Smooth muscle cell (in vitro differentiated cells): ENCODE data around the gene DSG3. TPM values are rescaled to one million over a fixed set of nuclear protein-coding genes. Genes with fewer than 3 reads are reported as not detected.

Source experiments
- DNase-seq: peaks from one replicate; lab custom pipeline; 2025; ENCODE audit not compliant: unreplicated experiment; lab: John Stamatoyannopoulos, UW
- H2AFZ ChIP-seq: fragments of 200-600 bp; sonication (generic); 2 replicates; pipeline ENCODE4 v1.6.0; 2016; ENCODE audit warnings: antibody characterized with exemption, low read depth, mild to moderate bottlenecking
- H3F3A ChIP-seq: fragments of 200-600 bp; sonication (generic); 2 replicates; pipeline ENCODE4 v1.6.0; 2017; ENCODE audit warnings: antibody characterized with exemption, low read depth
- H3K27ac ChIP-seq: fragments of 200-600 bp; sonication (generic); 2 replicates; pipeline ENCODE4 v1.5.1; 2016; ENCODE audit warnings: low read depth, mild to moderate bottlenecking
- H3K27me3 ChIP-seq: fragments of 200-600 bp; sonication (generic); 2 replicates; pipeline ENCODE4 v1.6.1; 2016; ENCODE audit warnings: low read depth, mild to moderate bottlenecking
- H3K36me3 ChIP-seq: fragments of 200-600 bp; sonication (generic); 2 replicates; pipeline ENCODE4 v1.5.1; 2016; ENCODE audit warnings: low read depth
- H3K4me1 ChIP-seq: fragments of 200-600 bp; sonication (generic); 2 replicates; pipeline ENCODE4 v1.5.1; 2016; ENCODE audit warnings: low read depth
- H3K4me2 ChIP-seq: fragments of 200-600 bp; sonication (generic); 2 replicates; pipeline ENCODE4 v1.6.0; 2016; ENCODE audit warnings: mild to moderate bottlenecking
- H3K4me3 ChIP-seq: fragments of 200-600 bp; sonication (generic); 2 replicates; pipeline ENCODE4 v1.5.1; 2016; ENCODE audit warnings: mild to moderate bottlenecking
- H3K79me2 ChIP-seq: fragments of 200-600 bp; sonication (generic); 2 replicates; pipeline ENCODE4 v1.6.0; 2016; ENCODE audit warnings: low read depth, mild to moderate bottlenecking
- H3K9ac ChIP-seq: fragments of 200-600 bp; sonication (generic); 2 replicates; pipeline ENCODE4 v1.6.0; 2016; ENCODE audit warnings: low read depth
- H3K9me3 ChIP-seq: fragments of 200-600 bp; sonication (generic); replicated peaks from 2 replicates; pipeline ENCODE4 v1.5.1; 2016; ENCODE audit warnings: low read depth
- H4K20me1 ChIP-seq: fragments of 200-600 bp; sonication (generic); 2 replicates; pipeline ENCODE4 v1.6.0; 2016; ENCODE audit warnings: low read depth
- CTCF ChIP-seq: fragments of 200-600 bp; sonication (generic); IDR thresholded peaks from 2 replicates; pipeline ENCODE4 v1.5.1; 2017; ENCODE audit warnings: borderline replicate concordance, mild to moderate bottlenecking, antibody characterized with exemption; ENCODE audit not compliant: insufficient read depth, poor library complexity, severe bottlenecking
- WGBS: methylation state at CpG from one replicate; pipeline ENCODE4 v1.1.7; 2016; ENCODE audit warnings: low lambda C conversion rate; 5-methylcytosine and 5-hydroxymethylcytosine counted together
- polyA plus RNA-seq: library from polyadenylated mRNA; unstranded; fragments of >200 nt; fragmentation: Nextera tagmentation; extraction: Ambion mirVana; gene quantifications from 2 replicates; pipeline ENCODE4 v1.2.1, GENCODE V29; 2016
- total RNA-seq: library from RNA; depleted of rRNA; stranded (reverse); fragments of >200 nt; gene quantifications from 2 replicates; pipeline ENCODE4 v1.2.3, GENCODE V29; 2014

The DSG3 gene
- total and polyA plus RNA-seq, 2 experiments from 2014 or later: 4.9 to 44.8 TPM

GRCh38 chr18:31486165-31486564, 38.6 kb downstream of the DSG3 start:
- H3K27me3 ChIP-seq: no peaks in the 10 kb centered on the region
- H3K9ac ChIP-seq: peak overlapping the region; percentile 71
- 7% methylated on average over 2 of the region's 2 CpGs for WGBS
- no peaks in the 10 kb centered on the region for H3K9me3 ChIP-seq
- H3K79me2 ChIP-seq: no peaks in the 10 kb centered on the region
- H3K27ac ChIP-seq: peak overlapping the region; percentile 96
- peak overlapping the region; percentile 38 for H2AFZ ChIP-seq
- TF ChIP-seq CTCF: no peak
- H4K20me1 ChIP-seq: no peaks in the 10 kb centered on the region
- no peak for DNase-seq
- peak overlapping the region; percentile 9 for H3K4me3 ChIP-seq
- peaks cover 11% of the 10 kb centered on the region for H3K4me1 ChIP-seq
- H3F3A ChIP-seq: peaks cover 15% of the 10 kb centered on the region
- H3K36me3 ChIP-seq: no peaks in the 10 kb centered on the region
- H3K4me2 ChIP-seq: peak overlapping the region; percentile 69

- Histone ChIP-seq H3K4me1 (peaks cover 11% of the 10 kb centered on the region), H3K27me3 (no peaks in the 10 kb centered on the region), H3K4me2 (peak overlapping the region; percentile 69), H3K9ac (peak overlapping the region; percentile 79), H3K9me3 (no peaks in the 10 kb centered on the region), H4K20me1 (no peaks in the 10 kb centered on the region), H3K79me2 (no peaks in the 10 kb centered on the region), H2AFZ (peak overlapping the region; percentile 38), H3F3A (peaks cover 15% of the 10 kb centered on the region), H3K27ac (peak overlapping the region; percentile 96), H3K36me3 (no peaks in the 10 kb centered on the region), H3K4me3 (no peak overlapping the region)
- WGBS: 25% methylated on average over 9 of the region's 9 CpGs
- no peak for TF ChIP-seq CTCF
- peak; percentile 15 for DNase-seq
Measured at GRCh38 chr18:31487246-31488015, 39.9 kb downstream of the DSG3 start.

GRCh38 chr18:31489311-31489710, 41.8 kb downstream of the DSG3 start:
- Histone ChIP-seq H3K27me3 (no peaks in the 10 kb centered on the region), H3K79me2 (no peaks in the 10 kb centered on the region), H3K4me3 (no peak overlapping the region), H3K36me3 (no peaks in the 10 kb centered on the region), H3K4me2 (no peak overlapping the region), H3F3A (peaks cover 13% of the 10 kb centered on the region), H2AFZ (no peak overlapping the region), H3K9ac (peak overlapping the region; percentile 79), H3K27ac (peak overlapping the region; percentile 96), H3K9me3 (no peaks in the 10 kb centered on the region), H3K4me1 (peaks cover 11% of the 10 kb centered on the region), H4K20me1 (no peaks in the 10 kb centered on the region)
- no peak for DNase-seq
- TF ChIP-seq CTCF: no peak
- 100% methylated on average over 1 of the region's 1 CpG for WGBS

GRCh38 chr18:31490387-31490786, 42.8 kb downstream of the DSG3 start:
- H3K79me2 ChIP-seq: no peaks in the 10 kb centered on the region
- no peak for DNase-seq
- H3K4me3 ChIP-seq: no peak overlapping the region
- H3K9ac ChIP-seq: peak overlapping the region; percentile 37
- H3K27me3 ChIP-seq: no peaks in the 10 kb centered on the region
- H3K4me1 ChIP-seq: peaks cover 11% of the 10 kb centered on the region
- H2AFZ ChIP-seq: no peak overlapping the region
- no peaks in the 10 kb centered on the region for H3K36me3 ChIP-seq
- 72% methylated on average over 1 of the region's 1 CpG for WGBS
- H3K4me2 ChIP-seq: no peak overlapping the region
- H4K20me1 ChIP-seq: no peaks in the 10 kb centered on the region
- peak overlapping the region; percentile 96 for H3K27ac ChIP-seq
- peaks cover 11% of the 10 kb centered on the region for H3F3A ChIP-seq
- TF ChIP-seq CTCF: no peak
- no peaks in the 10 kb centered on the region for H3K9me3 ChIP-seq
